CD14-positive monocyte (primary cell): ENCODE measurements around the gene KLHL22. TPM values are rescaled to one million over a fixed set of nuclear protein-coding genes. Genes with fewer than 3 reads are reported as not detected.
"Not testable (repeated sequence)": the region's sequence is repeated elsewhere in the genome, so short reads cannot be mapped to it uniquely, and the experiment has no call there.

Source experiments
- DNase-seq, 3 donors: peaks; one replicate each; pipeline ENCODE4 v3.0.0-alpha.2; 2011 to 2022
- H2AFZ ChIP-seq: 2 replicates; pipeline ENCODE4 v1.6.0; 2012; ENCODE audit warnings: mild to moderate bottlenecking, low read depth, low read length, inconsistent platforms; ENCODE audit not compliant: insufficient read depth, poor library complexity, severe bottlenecking
- H3K27ac ChIP-seq, 2 donors: 1 replicate in 1 of 2; 2 replicates in 1 of 2; pipeline ENCODE4 v1.5.1; 2012 to 2013; ENCODE audit warnings: low read length in 2 of 2, control low read depth in 1 of 2, inconsistent platforms in 1 of 2, low read depth in 1 of 2, mild to moderate bottlenecking in 1 of 2
- H3K27me3 ChIP-seq, 2 donors: one replicate each; pipeline versions ENCODE4 v1.6.0 to v1.6.1; 2011 to 2013; ENCODE audit warnings: low read length in 2 of 2; ENCODE audit not compliant: control insufficient read depth in 2 of 2, insufficient read depth in 2 of 2
- H3K36me3 ChIP-seq, 2 donors: replicated peaks in 1 of 2; 1 replicate in 1 of 2; 2 replicates in 1 of 2; pipeline versions ENCODE4 v1.5.1 to v1.6.1; 2012 to 2013; ENCODE audit warnings: low read length in 2 of 2, control low read depth in 1 of 2, inconsistent platforms in 1 of 2, mild to moderate bottlenecking in 1 of 2; ENCODE audit not compliant: insufficient read depth in 2 of 2, control insufficient read depth in 1 of 2
- H3K4me1 ChIP-seq, 2 donors: 1 replicate in 1 of 2; 2 replicates in 1 of 2; pipeline versions ENCODE4 v1.5.1 to v1.6.1; 2012 to 2013; ENCODE audit warnings: low read length in 2 of 2, control low read depth in 1 of 2, inconsistent platforms in 1 of 2, mild to moderate bottlenecking in 1 of 2, moderate library complexity in 1 of 2; ENCODE audit not compliant: insufficient read depth in 2 of 2, control insufficient read depth in 1 of 2
- H3K4me2 ChIP-seq: replicated peaks from 2 replicates; pipeline ENCODE3; 2012; ENCODE audit warnings: low read length, moderate library complexity, mild to moderate bottlenecking; ENCODE audit not compliant: poor library complexity, severe bottlenecking; ENCODE audit errors: extremely low read depth
- H3K4me3 ChIP-seq, 3 experiments: fragments of 200-600 bp in 1 of 3; sonication (generic) in 1 of 3; replicated peaks in 1 of 3; 1 replicate in 2 of 3; 2 replicates in 1 of 3; pipeline ENCODE4 v1.5.1; 2011 to 2013; ENCODE audit warnings: low read length in 3 of 3, mild to moderate bottlenecking in 3 of 3, control low read depth in 2 of 3, low read depth in 2 of 3, inconsistent platforms in 1 of 3, moderate library complexity in 1 of 3
- H3K79me2 ChIP-seq: 2 replicates; pipeline ENCODE4 v1.6.0; 2012; ENCODE audit warnings: mild to moderate bottlenecking, control low read depth, inconsistent platforms, low read length, moderate library complexity; ENCODE audit not compliant: insufficient read depth
- H3K9ac ChIP-seq: 2 replicates; pipeline ENCODE4 v1.6.0; 2017; ENCODE audit warnings: low read length, mild to moderate bottlenecking; ENCODE audit not compliant: insufficient read depth, poor library complexity, severe bottlenecking
- H3K9me3 ChIP-seq, 2 donors: replicated peaks in 1 of 2; 1 replicate in 1 of 2; 2 replicates in 1 of 2; pipeline versions ENCODE4 v1.5.1 to v1.6.1; 2012 to 2013; ENCODE audit warnings: low read length in 2 of 2, control low read depth in 1 of 2; ENCODE audit not compliant: control insufficient read depth in 1 of 2, insufficient read depth in 1 of 2
- H4K20me1 ChIP-seq: 2 replicates; pipeline ENCODE4 v1.6.0; 2012; ENCODE audit warnings: mild to moderate bottlenecking, low read length, control low read depth, moderate library complexity; ENCODE audit not compliant: insufficient read depth
- H3K27ac Mint-ChIP-seq, 7 donors: one replicate each; pipeline ENCODE4 v1.8.0; 2020; ENCODE audit warnings: mild to moderate bottlenecking in 7 of 7, mixed read lengths in 7 of 7, moderate library complexity in 6 of 7, inconsistent platforms in 2 of 7
- H3K27me3 Mint-ChIP-seq, 3 donors: one replicate each; pipeline ENCODE4 v1.8.0; 2021 to 2022; ENCODE audit warnings: low read depth in 3 of 3, mild to moderate bottlenecking in 3 of 3, mixed read lengths in 3 of 3, moderate library complexity in 3 of 3, inconsistent platforms in 1 of 3
- H3K36me3 Mint-ChIP-seq, 2 donors: one replicate each; pipeline ENCODE4 v1.8.0; 2020; ENCODE audit warnings: mixed read lengths in 2 of 2, inconsistent platforms in 1 of 2, mild to moderate bottlenecking in 1 of 2
- H3K4me1 Mint-ChIP-seq: one replicate; pipeline ENCODE4 v1.8.0; 2020; ENCODE audit warnings: mild to moderate bottlenecking, mixed read lengths
- H3K4me3 Mint-ChIP-seq, 2 donors: one replicate each; pipeline ENCODE4 v1.8.0; 2020; ENCODE audit warnings: mild to moderate bottlenecking in 2 of 2, mixed read lengths in 2 of 2, moderate library complexity in 1 of 2
- H3K9me3 Mint-ChIP-seq, 7 donors: one replicate each; pipeline ENCODE4 v1.8.0; 2020 to 2022; ENCODE audit warnings: mixed read lengths in 7 of 7, mild to moderate bottlenecking in 6 of 7, moderate library complexity in 6 of 7, inconsistent platforms in 2 of 7
- WGBS: methylation state at CpG from one replicate; pipeline ENCODE4 v1.1.5; 2013; ENCODE audit warnings: missing lambda C conversion rate; ENCODE audit not compliant: insufficient coverage; 5-methylcytosine and 5-hydroxymethylcytosine counted together
- intact Hi-C, 2 donors: fragments of 100-400 bp; cut with micrococcal nuclease; formaldehyde crosslinking; loops; one replicate each; pipeline versions ENCODE4 v1.15.0 to v1.15.1; 2023
- polyA plus RNA-seq, 3 donors: library from polyadenylated mRNA; depleted of rRNA in 1 of 3; unstranded in 2 of 3; stranded (reverse) in 1 of 3; fragments of 300-500 nt in 2 of 3; fragments of >200 nt in 1 of 3; fragmentation: Illumina TruSeq in 2 of 3; gene quantifications; 1 replicate in 2 of 3; 2 replicates in 1 of 3; pipeline ENCODE4 v1.2.3, GENCODE V29; 2012 to 2021
- TF ChIP-seq, protein P1 (sequence below): fragments of 200-600 bp; IDR thresholded peaks from one replicate; pipeline ENCODE4 v1.8.0; 2022; ENCODE audit warnings: antibody characterized with exemption, mild to moderate bottlenecking

Gene KLHL22
- polyA plus RNA-seq, 3 donors: 7.8 to 15.6 (median 9.2) TPM

DNA sequence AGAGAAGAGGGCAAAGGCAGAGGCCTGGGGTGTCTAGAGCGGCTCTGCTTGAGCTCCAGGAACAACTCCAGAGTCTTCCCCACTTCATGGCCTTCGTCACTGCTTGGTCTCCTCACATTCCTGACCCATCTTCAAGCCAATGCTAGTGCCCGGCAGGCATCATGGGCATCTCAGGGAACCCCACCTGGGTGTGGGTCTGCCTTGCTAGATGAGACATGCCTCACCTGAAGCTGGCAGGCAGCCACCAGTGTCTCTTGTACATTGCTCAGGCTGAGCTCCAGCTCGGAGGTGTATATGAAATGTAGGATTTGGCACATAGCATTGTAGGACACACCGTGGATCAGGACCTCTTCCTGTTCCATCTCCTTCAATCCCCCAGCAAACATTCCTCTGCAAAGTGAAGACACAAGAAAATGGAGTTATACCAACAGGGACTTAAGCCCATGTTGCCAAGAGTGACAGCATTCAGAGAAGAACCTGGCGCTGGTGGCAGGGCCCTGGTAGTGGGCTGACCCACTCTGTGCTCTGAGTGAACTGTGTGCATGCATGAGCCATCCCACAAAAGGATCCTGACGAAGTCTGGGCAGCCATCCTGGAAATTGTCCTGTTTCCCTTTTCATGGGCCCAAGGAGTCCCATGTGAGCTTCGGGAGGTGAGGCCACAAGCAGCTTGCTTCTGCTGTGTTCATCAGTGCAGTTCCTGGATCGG lies 24.3 kb downstream of the KLHL22 start:
- no peak overlapping the region for H3K4me3 ChIP-seq
- H2AFZ ChIP-seq: no peak overlapping the region
- intact Hi-C loops: no loop called here
- no peak for DNase-seq
- H3K4me1 ChIP-seq: peaks cover 5 to 6% of the 10 kb centered on the region in 2 donors
- no peaks in the 10 kb centered on the region for H3K27me3 ChIP-seq
- peaks cover 17 to 30% of the 10 kb centered on the region in 2 donors for H3K36me3 ChIP-seq
- Mint-ChIP-seq H3K27me3 (no peaks in the 10 kb centered on the region), H3K36me3 (peaks cover 32 to 50% of the 10 kb centered on the region in 2 donors), H3K4me3 (no peak overlapping the region), H3K27ac (peak overlapping the region in 1 of 7 donors; percentile 31), H3K9me3 (no peaks in the 10 kb centered on the region), H3K4me1 (peaks cover 9% of the 10 kb centered on the region)
- H3K9ac ChIP-seq: no peak overlapping the region
- TF ChIP-seq, protein P1, sequence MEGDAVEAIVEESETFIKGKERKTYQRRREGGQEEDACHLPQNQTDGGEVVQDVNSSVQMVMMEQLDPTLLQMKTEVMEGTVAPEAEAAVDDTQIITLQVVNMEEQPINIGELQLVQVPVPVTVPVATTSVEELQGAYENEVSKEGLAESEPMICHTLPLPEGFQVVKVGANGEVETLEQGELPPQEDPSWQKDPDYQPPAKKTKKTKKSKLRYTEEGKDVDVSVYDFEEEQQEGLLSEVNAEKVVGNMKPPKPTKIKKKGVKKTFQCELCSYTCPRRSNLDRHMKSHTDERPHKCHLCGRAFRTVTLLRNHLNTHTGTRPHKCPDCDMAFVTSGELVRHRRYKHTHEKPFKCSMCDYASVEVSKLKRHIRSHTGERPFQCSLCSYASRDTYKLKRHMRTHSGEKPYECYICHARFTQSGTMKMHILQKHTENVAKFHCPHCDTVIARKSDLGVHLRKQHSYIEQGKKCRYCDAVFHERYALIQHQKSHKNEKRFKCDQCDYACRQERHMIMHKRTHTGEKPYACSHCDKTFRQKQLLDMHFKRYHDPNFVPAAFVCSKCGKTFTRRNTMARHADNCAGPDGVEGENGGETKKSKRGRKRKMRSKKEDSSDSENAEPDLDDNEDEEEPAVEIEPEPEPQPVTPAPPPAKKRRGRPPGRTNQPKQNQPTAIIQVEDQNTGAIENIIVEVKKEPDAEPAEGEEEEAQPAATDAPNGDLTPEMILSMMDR: no peak
- no peak overlapping the region for H3K27ac ChIP-seq
- no peaks in the 10 kb centered on the region for H3K9me3 ChIP-seq
- WGBS: 98% methylated on average over 3 of the region's 9 CpGs
- H3K4me2 ChIP-seq: no peak overlapping the region
- H3K79me2 ChIP-seq: no peaks in the 10 kb centered on the region
- no peaks in the 10 kb centered on the region for H4K20me1 ChIP-seq

DNA sequence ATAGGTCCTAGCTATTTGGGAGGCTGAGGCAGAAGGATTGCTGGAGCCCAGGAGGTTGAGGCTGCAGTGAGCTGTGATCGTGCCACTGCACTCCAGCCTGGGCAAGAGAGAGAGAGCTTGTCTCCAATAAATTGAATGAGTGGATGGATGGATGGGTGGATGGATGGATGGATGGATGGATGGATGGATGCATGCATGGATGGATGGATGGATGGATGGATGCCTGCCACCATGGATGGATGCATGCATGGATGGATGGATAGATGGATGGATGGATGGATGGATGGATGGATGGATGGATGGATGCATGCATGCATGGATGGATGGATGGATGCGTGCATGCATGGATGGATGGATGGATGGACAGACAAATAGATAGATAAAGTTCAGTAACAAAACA lies 25.1 kb downstream of the KLHL22 start:
- H3K4me1 ChIP-seq: peaks cover 5 to 13% of the 10 kb centered on the region in 2 donors
- H3K4me3 Mint-ChIP-seq, H3K4me2 ChIP-seq, H2AFZ ChIP-seq, H3K9ac ChIP-seq, H3K79me2 ChIP-seq, H3K27me3 ChIP-seq, H3K9me3 ChIP-seq, DNase-seq, H3K27me3 Mint-ChIP-seq, intact Hi-C loops, H3K9me3 Mint-ChIP-seq, H3K4me3 ChIP-seq, H3K27ac ChIP-seq, H4K20me1 ChIP-seq: not testable (repeated sequence)
- Mint-ChIP-seq H3K4me1 (peaks cover 11% of the 10 kb centered on the region), H3K36me3 (peaks cover 35 to 55% of the 10 kb centered on the region in 2 donors), H3K27ac (peak overlapping the region in 1 of 7 donors; percentile 49)
- peaks cover 17 to 32% of the 10 kb centered on the region in 2 donors for H3K36me3 ChIP-seq
- WGBS: 90% methylated on average over 1 of the region's 2 CpGs
